Measurements from ENCODE around the gene KPNA4.

DNA sequence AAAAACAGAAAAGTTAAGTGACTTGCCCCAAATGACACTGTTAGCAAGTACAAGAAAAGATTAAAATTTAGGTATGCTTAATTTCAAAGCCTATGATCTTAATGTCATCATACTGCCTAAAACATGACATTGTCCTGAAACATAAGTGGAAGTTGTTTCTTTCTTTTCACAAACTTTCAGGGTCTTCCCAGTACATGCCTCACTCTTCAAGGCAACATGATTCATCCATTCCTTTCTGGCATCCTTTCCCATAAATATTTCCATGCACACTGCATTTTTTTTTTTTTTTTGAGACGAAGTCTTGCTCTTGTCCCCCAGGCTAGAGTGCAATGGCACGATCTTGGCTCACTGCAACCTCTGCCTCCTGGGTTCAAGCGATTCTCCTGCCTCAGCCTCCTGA lies 42.5 kb upstream of the KPNA4 start:
- TF ChIP-seq EZH2 (IDR thresholded peaks at IDR 0.05; ENCODE audit: low read length, missing control alignments): no peak
- TF ChIP-seq, protein P1, sequence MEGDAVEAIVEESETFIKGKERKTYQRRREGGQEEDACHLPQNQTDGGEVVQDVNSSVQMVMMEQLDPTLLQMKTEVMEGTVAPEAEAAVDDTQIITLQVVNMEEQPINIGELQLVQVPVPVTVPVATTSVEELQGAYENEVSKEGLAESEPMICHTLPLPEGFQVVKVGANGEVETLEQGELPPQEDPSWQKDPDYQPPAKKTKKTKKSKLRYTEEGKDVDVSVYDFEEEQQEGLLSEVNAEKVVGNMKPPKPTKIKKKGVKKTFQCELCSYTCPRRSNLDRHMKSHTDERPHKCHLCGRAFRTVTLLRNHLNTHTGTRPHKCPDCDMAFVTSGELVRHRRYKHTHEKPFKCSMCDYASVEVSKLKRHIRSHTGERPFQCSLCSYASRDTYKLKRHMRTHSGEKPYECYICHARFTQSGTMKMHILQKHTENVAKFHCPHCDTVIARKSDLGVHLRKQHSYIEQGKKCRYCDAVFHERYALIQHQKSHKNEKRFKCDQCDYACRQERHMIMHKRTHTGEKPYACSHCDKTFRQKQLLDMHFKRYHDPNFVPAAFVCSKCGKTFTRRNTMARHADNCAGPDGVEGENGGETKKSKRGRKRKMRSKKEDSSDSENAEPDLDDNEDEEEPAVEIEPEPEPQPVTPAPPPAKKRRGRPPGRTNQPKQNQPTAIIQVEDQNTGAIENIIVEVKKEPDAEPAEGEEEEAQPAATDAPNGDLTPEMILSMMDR (conservative IDR thresholded peaks at IDR 0.05 in 1 of 2, IDR thresholded peaks at IDR 0.05 in 1 of 2; ENCODE audit: low read depth in 1 of 2, low read length in 2 of 2): no peak

All from fibroblast of lung (primary cell).